Testis (tissue), 3 donors: ENCODE measurements around the gene CPN1. TPM values are rescaled to one million over a fixed set of nuclear protein-coding genes. Genes with fewer than 3 reads are reported as not detected.

Source experiments
- DNase-seq: peaks from one replicate; pipeline ENCODE4 v3.0.0-alpha.2; 2019
- H3K27ac ChIP-seq, 2 donors: fragments of 200-600 bp; sonication (generic); one replicate each; pipeline ENCODE4 v1.5.1; 2019
- H3K27me3 ChIP-seq: fragments of 200-600 bp; sonication (generic); one replicate; pipeline ENCODE4 v1.5.1; 2019
- H3K36me3 ChIP-seq: fragments of 200-600 bp; sonication (generic); one replicate; pipeline ENCODE4 v1.5.1; 2017; ENCODE audit warnings: low read depth; ENCODE audit errors: missing control alignments
- H3K4me1 ChIP-seq: fragments of 200-600 bp; sonication (generic); one replicate; pipeline ENCODE4 v1.5.1; 2019
- H3K4me3 ChIP-seq, 2 donors: fragments of 200-600 bp; sonication (generic); one replicate each; pipeline ENCODE4 v1.5.1; 2017 to 2019
- H3K9me3 ChIP-seq: fragments of 200-600 bp; sonication (generic); one replicate; pipeline ENCODE4 v1.5.1; 2017
- POLR2A ChIP-seq: fragments of 450-650 bp; IDR thresholded peaks from one replicate; pipeline ENCODE4 v1.6.1; 2017; ENCODE audit warnings: antibody characterized with exemption, mild to moderate bottlenecking, moderate library complexity
- WGBS, 2 donors: methylation state at CpG; one replicate each; pipeline ENCODE4 v1.1.5; 2018; 5-methylcytosine and 5-hydroxymethylcytosine counted together
- intact Hi-C: fragments of 100-400 bp; cut with DNase I; formaldehyde crosslinking; loops from one replicate; pipeline ENCODE4 v1.15.1; 2023; ENCODE audit warnings: low total_unique reads
- polyA plus RNA-seq: library from polyadenylated mRNA; stranded (reverse); fragments of 350-450 nt; fragmentation: Illumina TruSeq; extraction: RNeasy Lipid Tissue Mini Kit (QIAGEN cat#74804); gene quantifications from one replicate; pipeline ENCODE4 v1.2.3, GENCODE V29; 2014; ENCODE audit warnings: low read depth, low replicate concordance; ENCODE audit not compliant: insufficient read depth
- total RNA-seq, 2 donors: library from RNA; depleted of rRNA; stranded (reverse); fragments of >200 nt; gene quantifications; one replicate each; pipeline ENCODE4 v1.2.3, GENCODE V29; 2016
- TF ChIP-seq, protein P1 (sequence below), 3 experiments: fragments of 450-650 bp in 2 of 3; fragments of 200-600 bp in 1 of 3; sonication (generic) in 1 of 3; IDR thresholded peaks; one replicate each; pipeline ENCODE4 v1.5.1; 2016 to 2019; ENCODE audit warnings: antibody characterized with exemption in 3 of 3, mild to moderate bottlenecking in 2 of 3, moderate library complexity in 1 of 3

Gene CPN1
- total and polyA plus RNA-seq, 3 donors from 2014 or later = 0.87 to 2.7 (median 2.4) TPM

DNA sequence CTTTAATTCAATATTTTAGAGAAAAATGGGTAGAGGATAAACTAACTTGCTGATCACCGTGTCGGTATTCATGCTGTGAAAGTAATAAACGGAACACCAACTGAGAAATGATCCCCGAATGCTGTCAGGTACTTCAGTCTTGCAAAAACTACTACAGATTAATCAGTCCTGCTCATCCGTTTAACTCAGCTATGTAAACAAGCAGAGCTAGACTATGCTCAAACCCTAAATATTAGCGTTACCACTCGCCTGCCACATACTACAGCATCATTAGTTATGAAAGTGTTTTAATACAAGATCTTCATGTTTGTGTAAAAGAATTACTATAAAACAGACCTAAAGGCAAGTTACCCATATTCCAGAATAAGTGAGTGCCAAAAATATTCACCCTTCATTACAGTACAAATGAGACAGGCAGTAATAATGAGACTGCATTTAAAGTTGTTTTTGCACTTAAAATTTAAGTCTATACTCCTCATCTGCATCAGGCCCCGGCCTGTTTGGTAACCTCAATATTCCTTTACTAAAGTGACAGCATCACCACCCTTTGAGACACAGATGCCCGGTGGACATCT is 72.9 kb downstream of the CPN1 start:
- Histone ChIP-seq H3K4me1 (peaks cover 26% of the 10 kb centered on the region), H3K27me3 (no peaks in the 10 kb centered on the region), H3K36me3 (no peaks in the 10 kb centered on the region), H3K4me3 (peak overlapping the region; percentile 85 to 87), H3K27ac (peak overlapping the region; percentile 28 to 87), H3K9me3 (no peaks in the 10 kb centered on the region)
- DNase-seq = no peak
- TF ChIP-seq, protein P1, sequence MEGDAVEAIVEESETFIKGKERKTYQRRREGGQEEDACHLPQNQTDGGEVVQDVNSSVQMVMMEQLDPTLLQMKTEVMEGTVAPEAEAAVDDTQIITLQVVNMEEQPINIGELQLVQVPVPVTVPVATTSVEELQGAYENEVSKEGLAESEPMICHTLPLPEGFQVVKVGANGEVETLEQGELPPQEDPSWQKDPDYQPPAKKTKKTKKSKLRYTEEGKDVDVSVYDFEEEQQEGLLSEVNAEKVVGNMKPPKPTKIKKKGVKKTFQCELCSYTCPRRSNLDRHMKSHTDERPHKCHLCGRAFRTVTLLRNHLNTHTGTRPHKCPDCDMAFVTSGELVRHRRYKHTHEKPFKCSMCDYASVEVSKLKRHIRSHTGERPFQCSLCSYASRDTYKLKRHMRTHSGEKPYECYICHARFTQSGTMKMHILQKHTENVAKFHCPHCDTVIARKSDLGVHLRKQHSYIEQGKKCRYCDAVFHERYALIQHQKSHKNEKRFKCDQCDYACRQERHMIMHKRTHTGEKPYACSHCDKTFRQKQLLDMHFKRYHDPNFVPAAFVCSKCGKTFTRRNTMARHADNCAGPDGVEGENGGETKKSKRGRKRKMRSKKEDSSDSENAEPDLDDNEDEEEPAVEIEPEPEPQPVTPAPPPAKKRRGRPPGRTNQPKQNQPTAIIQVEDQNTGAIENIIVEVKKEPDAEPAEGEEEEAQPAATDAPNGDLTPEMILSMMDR (IDR thresholded peaks at IDR 0.05) = no peak
- no peak for TF ChIP-seq POLR2A
- WGBS, 2 donors = 6 to 9% methylated on average over 9 of the region's 9 CpGs
- intact Hi-C loops = no loop called here

DNA sequence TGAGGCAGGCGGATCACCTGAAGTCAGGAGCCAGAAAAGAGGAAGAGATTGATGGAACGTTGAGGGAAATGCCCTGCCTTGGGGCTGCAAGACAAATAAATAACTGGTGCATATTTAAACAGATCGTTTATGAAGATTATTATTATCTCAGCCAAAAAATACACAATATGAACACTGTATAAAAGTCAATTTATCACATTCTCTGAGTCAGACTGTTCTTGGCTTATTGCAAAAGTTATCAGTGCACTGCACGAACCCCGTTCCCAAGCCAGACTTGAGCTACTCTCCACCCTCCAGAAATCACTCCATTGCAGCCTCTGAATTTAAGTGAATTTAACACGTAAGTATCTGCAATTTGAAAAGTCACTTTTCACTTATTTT is 73.5 kb downstream of the CPN1 start:
- DNase-seq = peak; percentile 42
- Histone ChIP-seq H3K27me3 (no peaks in the 10 kb centered on the region), H3K36me3 (no peaks in the 10 kb centered on the region), H3K4me3 (peak overlapping the region in 1 of 2 donors; percentile 87), H3K4me1 (peaks cover 26% of the 10 kb centered on the region), H3K9me3 (no peaks in the 10 kb centered on the region), H3K27ac (peak overlapping the region; percentile 28 to 55)
- intact Hi-C loops = no loop called here
- TF ChIP-seq, protein P1 (IDR thresholded peaks at IDR 0.05) = no peak
- TF ChIP-seq POLR2A = no peak
- WGBS, 2 donors = 14 to 19% methylated on average over 6 of the region's 6 CpGs

DNA sequence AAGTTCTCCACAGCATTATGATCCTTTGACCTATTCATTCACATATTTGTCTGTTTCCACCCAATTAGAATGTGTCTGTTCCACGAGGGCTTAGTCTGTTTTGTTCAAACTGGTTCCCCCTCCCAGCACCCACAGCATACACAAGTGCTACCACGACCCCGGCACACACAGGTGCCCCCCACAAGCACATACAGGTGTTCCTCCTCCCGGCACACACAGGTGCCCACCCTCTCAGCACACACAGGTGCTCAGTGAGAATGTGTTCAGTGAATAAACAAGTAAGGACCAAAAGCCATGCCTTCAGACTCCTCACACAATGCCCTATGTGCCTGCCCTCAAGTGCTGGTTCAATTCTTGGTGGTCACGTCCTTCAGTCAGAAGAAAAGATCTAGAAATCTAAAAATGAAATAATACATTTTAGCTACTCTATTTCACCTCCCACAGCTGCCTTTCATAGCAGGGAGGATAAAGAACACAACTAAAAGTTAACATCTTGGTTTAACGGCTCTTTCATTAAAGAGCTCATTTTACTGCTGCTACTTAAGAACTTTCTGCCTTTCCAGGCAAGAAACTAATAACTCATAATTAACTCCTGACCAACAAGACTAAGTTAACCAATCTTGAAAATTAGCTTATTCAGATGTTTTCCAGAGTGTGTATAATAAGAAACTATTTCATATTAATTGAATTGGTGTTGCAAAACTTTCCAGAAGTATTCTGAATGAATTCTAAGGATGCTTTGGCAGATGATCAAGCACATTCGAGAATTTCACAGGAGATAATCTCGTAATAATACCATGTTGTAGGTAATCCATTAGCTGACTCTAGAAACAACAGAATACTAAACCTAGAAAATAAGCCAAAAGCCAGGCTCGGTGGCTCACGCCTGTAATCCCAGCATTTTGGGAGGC is 74.2 kb downstream of the CPN1 start:
- intact Hi-C loops = no loop called here
- Histone ChIP-seq H3K4me3 (no peak overlapping the region), H3K4me1 (peaks cover 26% of the 10 kb centered on the region), H3K27me3 (no peaks in the 10 kb centered on the region), H3K9me3 (no peaks in the 10 kb centered on the region), H3K36me3 (no peaks in the 10 kb centered on the region), H3K27ac (peak overlapping the region; percentile 28 to 55)
- WGBS, 2 donors = 44 to 51% methylated on average over 10 of the region's 10 CpGs
- TF ChIP-seq, protein P1 (IDR thresholded peaks at IDR 0.05) = no peak
- no peak for TF ChIP-seq POLR2A
- no peak for DNase-seq

DNA sequence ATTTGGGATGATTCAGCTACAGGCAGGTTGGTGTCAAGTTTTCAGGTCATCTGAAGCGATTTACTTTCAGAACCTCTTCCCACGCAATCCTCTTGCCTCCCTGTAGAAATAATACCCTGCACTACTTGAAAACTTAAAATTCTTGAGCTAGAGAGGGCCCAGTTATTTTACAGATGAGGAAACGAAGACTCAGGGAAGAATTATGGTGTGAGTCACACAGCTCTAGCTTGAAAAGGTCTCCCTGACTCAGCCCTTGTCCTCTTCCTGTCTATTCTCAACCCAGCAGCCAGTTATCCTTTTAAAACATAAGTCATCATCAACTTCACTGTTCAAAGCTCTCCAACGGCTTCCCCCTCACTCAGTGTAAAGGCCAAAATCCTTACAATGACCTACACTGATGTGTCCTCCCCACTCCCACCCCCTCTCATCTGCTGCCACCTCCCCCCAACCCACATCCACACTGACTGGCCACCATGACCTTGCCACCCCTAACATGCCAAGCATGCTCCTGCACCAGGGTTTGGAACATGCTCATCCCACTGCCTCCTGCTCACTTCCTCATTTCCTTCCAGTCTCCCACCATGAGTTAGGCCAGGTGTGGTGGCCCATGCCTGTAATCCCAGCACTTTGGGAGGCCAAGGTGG is 75.3 kb downstream of the CPN1 start:
- TF ChIP-seq, protein P1 (IDR thresholded peaks at IDR 0.05) = no peak
- TF ChIP-seq POLR2A = no peak
- H3K4me1 ChIP-seq = peaks cover 33% of the 10 kb centered on the region
- WGBS, 2 donors = 58 to 62% methylated on average over 4 of the region's 4 CpGs
- no peak overlapping the region for H3K4me3 ChIP-seq
- DNase-seq = no peak
- H3K27ac ChIP-seq = peak overlapping the region in 1 of 2 donors; percentile 54
- no peaks in the 10 kb centered on the region for H3K9me3 ChIP-seq
- H3K36me3 ChIP-seq = no peaks in the 10 kb centered on the region
- no peaks in the 10 kb centered on the region for H3K27me3 ChIP-seq
- intact Hi-C loops = no loop called here
